K562 (cell line): ENCODE data around the gene TSTD2. TPM values are rescaled to one million over a fixed set of nuclear protein-coding genes. Genes with fewer than 3 reads are reported as not detected.

ENCODE experiments used
- ARID1B ChIP-seq: fragments of 450-650 bp; IDR thresholded peaks from 2 replicates; pipeline ENCODE4 v1.6.1; 2016; ENCODE audit warnings: antibody characterized with exemption, mild to moderate bottlenecking, inconsistent platforms
- ATF2 ChIP-seq: sonication (generic); formaldehyde crosslinking; IDR thresholded peaks from 2 replicates; pipeline ENCODE4 v1.8.1; 2022; ENCODE audit warnings: missing genetic modification reagents
- CBX3 ChIP-seq, 2 experiments: IDR thresholded peaks; 1 replicate in 1 of 2; 2 replicates in 1 of 2; pipeline ENCODE4 v1.6.1; 2012; ENCODE audit warnings: inconsistent platforms in 2 of 2, low read length in 2 of 2, borderline replicate concordance in 1 of 2, control low read depth in 1 of 2
- DACH1 ChIP-seq: fragments of 450-650 bp; IDR thresholded peaks from 2 replicates; pipeline ENCODE4 v1.6.1; 2018; ENCODE audit not compliant: partially characterized antibody
- GATA2 ChIP-seq: sonication (generic); formaldehyde crosslinking; IDR thresholded peaks from 2 replicates; pipeline ENCODE4 v1.4.0; 2020; ENCODE audit warnings: mild to moderate bottlenecking, missing genetic modification reagents
- HEY1 ChIP-seq: fragments of 250-450 bp; sonication (Bioruptor Pico); IDR thresholded peaks from 2 replicates; pipeline ENCODE4 v1.5.0; 2020; ENCODE audit warnings: mild to moderate bottlenecking, moderate library complexity, borderline replicate concordance
- HNRNPUL1 ChIP-seq: fragments of 200-400 bp; formaldehyde crosslinking; IDR thresholded peaks from 2 replicates; pipeline ENCODE4 v1.6.1; 2017; ENCODE audit warnings: low read length
- HOXB6 ChIP-seq: fragments of 250-450 bp; sonication (Bioruptor Pico); IDR thresholded peaks from 2 replicates; pipeline ENCODE4 v1.5.1; 2022; ENCODE audit warnings: mild to moderate bottlenecking, borderline replicate concordance
- KLF13 ChIP-seq: fragments of 450-650 bp; IDR thresholded peaks from 2 replicates; pipeline ENCODE4 v1.6.1; 2016; ENCODE audit warnings: missing genetic modification characterization, low read depth, mild to moderate bottlenecking, missing compliant biosample characterization, moderate library complexity, borderline replicate concordance
- MCM2 ChIP-seq: fragments of 450-650 bp; IDR thresholded peaks from 2 replicates; pipeline ENCODE4 v1.6.1; 2017; ENCODE audit warnings: low read depth, mild to moderate bottlenecking
- MTF1 ChIP-seq: fragments of 250-450 bp; sonication (Bioruptor Pico); IDR thresholded peaks from 2 replicates; pipeline ENCODE4 v1.9.0; 2021; ENCODE audit warnings: moderate library complexity, mild to moderate bottlenecking, inconsistent platforms, borderline replicate concordance
- NFATC3 ChIP-seq: fragments of 450-650 bp; IDR thresholded peaks from 2 replicates; pipeline ENCODE4 v1.6.1; 2017; ENCODE audit warnings: mild to moderate bottlenecking
- NR4A1 ChIP-seq, 2 experiments: fragments of 250-450 bp in 1 of 2; fragments of 450-650 bp in 1 of 2; sonication (Bioruptor Pico) in 1 of 2; IDR thresholded peaks; 2 replicates each; pipeline versions ENCODE4 v1.4.0 to v1.6.1; 2016 to 2020; ENCODE audit warnings: mild to moderate bottlenecking in 2 of 2, missing compliant biosample characterization in 1 of 2, missing genetic modification characterization in 1 of 2, moderate library complexity in 1 of 2
- PREB ChIP-seq: sonication (generic); formaldehyde crosslinking; IDR thresholded peaks from 2 replicates; pipeline ENCODE4 v1.8.1; 2023; ENCODE audit warnings: mild to moderate bottlenecking, missing genetic modification reagents
- PTRF ChIP-seq: fragments of 450-650 bp; IDR thresholded peaks from 2 replicates; pipeline ENCODE4 v1.6.1; 2016; ENCODE audit warnings: mild to moderate bottlenecking, missing genetic modification characterization, missing compliant biosample characterization
- PYGO2 ChIP-seq: fragments of 450-650 bp; IDR thresholded peaks from 2 replicates; pipeline ENCODE4 v1.6.1; 2016; ENCODE audit warnings: mild to moderate bottlenecking, missing genetic modification characterization, moderate library complexity, missing compliant biosample characterization
- RFX5 ChIP-seq: IDR thresholded peaks from 2 replicates; pipeline ENCODE4 v1.6.1; 2011; ENCODE audit warnings: low read depth, mild to moderate bottlenecking, improper control_type of control experiment, low read length
- RFX7 ChIP-seq: fragments of 250-450 bp; sonication (Bioruptor Pico); IDR thresholded peaks from 2 replicates; pipeline ENCODE4 v1.5.1; 2021; ENCODE audit warnings: mild to moderate bottlenecking
- STAG1 ChIP-seq: sonication (generic); formaldehyde crosslinking; IDR thresholded peaks from 2 replicates; pipeline ENCODE4 v1.5.0; 2020; ENCODE audit warnings: missing genetic modification reagents, borderline replicate concordance
- STAT5A ChIP-seq: IDR thresholded peaks from 2 replicates; pipeline ENCODE4 v1.6.1; 2012; ENCODE audit warnings: low read length, inconsistent platforms, borderline replicate concordance
- TAF1 ChIP-seq: IDR thresholded peaks from 2 replicates; pipeline ENCODE4 v1.6.1; 2011; ENCODE audit warnings: mild to moderate bottlenecking, low read length, moderate library complexity; ENCODE audit not compliant: insufficient read depth, control insufficient read depth, severe bottlenecking; ENCODE audit errors: extremely low read depth
- TRIM24 ChIP-seq, 2 experiments: fragments of 450-650 bp; IDR thresholded peaks; 2 replicates each; pipeline ENCODE4 v1.6.1; 2016
- TSC22D4 ChIP-seq: fragments of 450-650 bp; IDR thresholded peaks from 2 replicates; pipeline ENCODE4 v1.6.1; 2016; ENCODE audit warnings: missing genetic modification characterization, missing biosample characterization, control low read depth
- ZNF551 ChIP-seq: fragments of 250-450 bp; sonication (Bioruptor Pico); IDR thresholded peaks from 2 replicates; pipeline ENCODE4 v1.5.0; 2021; ENCODE audit warnings: mild to moderate bottlenecking, moderate library complexity
- ZNF584 ChIP-seq: fragments of 200-800 bp; sonication (Bioruptor generic); IDR thresholded peaks from 2 replicates; pipeline ENCODE4 v1.6.1; 2016; ENCODE audit warnings: low read depth, mild to moderate bottlenecking, missing genetic modification characterization, missing compliant biosample characterization
- ZNF668 ChIP-seq: fragments of 250-450 bp; sonication (Bioruptor Pico); IDR thresholded peaks from 2 replicates; pipeline ENCODE4 v1.8.0; 2022; ENCODE audit warnings: mild to moderate bottlenecking, inconsistent platforms
- ZNF77 ChIP-seq: fragments of 250-450 bp; sonication (Bioruptor Pico); IDR thresholded peaks from 2 replicates; pipeline ENCODE4 v1.5.0; 2020
- polyA plus RNA-seq, 8 experiments: library from polyadenylated mRNA; depleted of rRNA in 4 of 8; stranded (reverse) in 5 of 8; unstranded in 3 of 8; fragments of >200 nt; fragmentation: Nextera tagmentation in 2 of 8; fragmentation: Illumina TruSeq in 1 of 8; extraction: Ambion mirVana in 2 of 8; extraction: Trizol in 1 of 8; gene quantifications; 2 replicates each; pipeline versions ENCODE4 v1.2.1 to v1.2.3, GENCODE V29; 2011 to 2014; ENCODE audit warnings: inconsistent platforms in 1 of 8, missing spikeins in 1 of 8
- total RNA-seq, 7 experiments: library from RNA; depleted of rRNA in 6 of 7; stranded (reverse); fragments of >200 nt in 6 of 7; fragmentation: Illumina TruSeq in 2 of 7; extraction: Trizol in 2 of 7; gene quantifications; 2 replicates each; pipeline versions ENCODE4 v1.2.1 to v1.2.3, GENCODE V29; 2011 to 2021; ENCODE audit warnings: low replicate concordance in 1 of 7

Gene TSTD2
- total and polyA plus RNA-seq, 9 of the 15 experiments (the other 6 are each of a cell fraction or from before 2014, with no cell fraction given) = 10.1 to 36.7 (median 19.0) TPM

GRCh38 chr9:97632985-97633858 is at the start of gene TSTD2, which contains the start of gene NCBP1 (continued):
- TF ChIP-seq NR4A1 (CRISPR knock-in tag; IDR thresholded peaks at IDR 0.05) (no peak), NR4A1 (tag; IDR thresholded peaks at IDR 0.05) (no peak), HOXB6 (no peak), TSC22D4 (tag) (no peak), TRIM24 (IDR thresholded peaks at IDR 0.05) (0 out of 4 replicates have a peak, but pooled peaks of 1 of the 2 experiments have one; percentile 8), ZNF584 (no peak), RFX5 (peak; percentile 77), PTRF (tag) (no peak), ZNF551 (CRISPR knock-in tag) (no peak), GATA2 (no peak), ATF2 (CRISPR knock-in tag) (no peak), CBX3 (IDR thresholded peaks at IDR 0.05; ENCODE audit: borderline replicate concordance in 1 of 2, low read length in 2 of 2) (peak in 1 of 2 experiments; percentile 32; a peak in 1 of 3 replicates), MTF1 (CRISPR knock-in tag) (no peak), NFATC3 (0 out of 2 replicates have a peak, but pooled peaks have one; percentile 47), PREB (CRISPR knock-in tag) (no peak), ZNF77 (CRISPR knock-in tag) (no peak), STAT5A (peak; percentile 3; the same call in 1 of the 2 replicates), PYGO2 (tag) (no peak), ARID1B (peak; percentile 34), TAF1 (peak; percentile 88), DACH1 (peak; percentile 19), ZNF668 (CRISPR knock-in tag) (no peak), RFX7 (CRISPR knock-in tag) (no peak), STAG1 (CRISPR knock-in tag) (no peak), HEY1 (CRISPR knock-in tag) (no peak), HNRNPUL1 (no peak), KLF13 (tag) (peak; percentile 38; the same call in 1 of the 2 replicates), MCM2 (no peak)
